Esophagus squamous epithelium (tissue), 4 donors: ENCODE measurements around the gene NCAM1.

Source experiments
- POLR2A ChIP-seq, 4 donors: fragments of 450-650 bp; IDR thresholded peaks; one replicate each; pipeline ENCODE4 v1.6.1; 2017; ENCODE audit warnings: antibody characterized with exemption in 4 of 4, mild to moderate bottlenecking in 4 of 4, moderate library complexity in 3 of 4
- TF ChIP-seq, protein P1 (sequence below), 6 experiments: fragments of 450-650 bp in 4 of 6; fragments of 200-600 bp in 2 of 6; sonication (generic) in 2 of 6; IDR thresholded peaks; one replicate each; pipeline ENCODE4 v1.5.1; 2016 to 2019; ENCODE audit warnings: antibody characterized with exemption in 6 of 6, mild to moderate bottlenecking in 4 of 6, moderate library complexity in 4 of 6

DNA sequence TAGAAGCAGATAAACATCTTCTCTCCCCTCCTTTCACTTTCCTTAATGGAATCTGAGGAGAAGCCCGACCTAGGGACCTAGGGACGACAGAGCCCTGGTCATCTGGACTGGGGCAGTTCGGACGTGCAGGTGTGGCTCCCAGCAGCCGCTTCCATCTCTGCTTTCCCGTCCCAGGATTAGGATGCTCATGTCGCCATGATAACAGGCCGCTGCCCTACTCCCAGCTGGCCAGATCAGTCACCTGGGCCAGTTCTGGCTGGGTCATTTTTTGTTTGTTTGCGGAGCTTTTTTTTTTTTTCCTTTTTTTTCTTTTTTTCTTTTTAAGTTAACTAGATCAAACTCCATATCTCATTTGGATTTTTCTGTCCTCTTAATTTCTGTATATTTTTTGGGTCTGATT, 186.9 kb downstream of the NCAM1 start:
- TF ChIP-seq, protein P1, sequence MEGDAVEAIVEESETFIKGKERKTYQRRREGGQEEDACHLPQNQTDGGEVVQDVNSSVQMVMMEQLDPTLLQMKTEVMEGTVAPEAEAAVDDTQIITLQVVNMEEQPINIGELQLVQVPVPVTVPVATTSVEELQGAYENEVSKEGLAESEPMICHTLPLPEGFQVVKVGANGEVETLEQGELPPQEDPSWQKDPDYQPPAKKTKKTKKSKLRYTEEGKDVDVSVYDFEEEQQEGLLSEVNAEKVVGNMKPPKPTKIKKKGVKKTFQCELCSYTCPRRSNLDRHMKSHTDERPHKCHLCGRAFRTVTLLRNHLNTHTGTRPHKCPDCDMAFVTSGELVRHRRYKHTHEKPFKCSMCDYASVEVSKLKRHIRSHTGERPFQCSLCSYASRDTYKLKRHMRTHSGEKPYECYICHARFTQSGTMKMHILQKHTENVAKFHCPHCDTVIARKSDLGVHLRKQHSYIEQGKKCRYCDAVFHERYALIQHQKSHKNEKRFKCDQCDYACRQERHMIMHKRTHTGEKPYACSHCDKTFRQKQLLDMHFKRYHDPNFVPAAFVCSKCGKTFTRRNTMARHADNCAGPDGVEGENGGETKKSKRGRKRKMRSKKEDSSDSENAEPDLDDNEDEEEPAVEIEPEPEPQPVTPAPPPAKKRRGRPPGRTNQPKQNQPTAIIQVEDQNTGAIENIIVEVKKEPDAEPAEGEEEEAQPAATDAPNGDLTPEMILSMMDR (IDR thresholded peaks at IDR 0.05): no peak
- TF ChIP-seq POLR2A (IDR thresholded peaks at IDR 0.05): no peak
